ENCODE data around the gene NQO1.

GRCh38 chr16:69672998-69673713 lies 53.2 kb downstream of the NQO1 start:
- no peak for TF ChIP-seq CTCF (IDR thresholded peaks at IDR 0.05; ENCODE audit: low read depth, low read length, poor library complexity, severe bottlenecking)
- TF ChIP-seq EZH2phosphoT487 (IDR thresholded peaks at IDR 0.05; ENCODE audit: borderline replicate concordance, low read length) = no peak
